ENCODE data around the gene C12orf75. TPM values are rescaled to one million over a fixed set of nuclear protein-coding genes. Genes with fewer than 3 reads are reported as not detected.

Gene C12orf75
- total and polyA plus RNA-seq, 2 of the 13 experiments (the other 11 are each of a cell fraction or from before 2014, with no cell fraction given) = 16.1 to 19.8 TPM

DNA sequence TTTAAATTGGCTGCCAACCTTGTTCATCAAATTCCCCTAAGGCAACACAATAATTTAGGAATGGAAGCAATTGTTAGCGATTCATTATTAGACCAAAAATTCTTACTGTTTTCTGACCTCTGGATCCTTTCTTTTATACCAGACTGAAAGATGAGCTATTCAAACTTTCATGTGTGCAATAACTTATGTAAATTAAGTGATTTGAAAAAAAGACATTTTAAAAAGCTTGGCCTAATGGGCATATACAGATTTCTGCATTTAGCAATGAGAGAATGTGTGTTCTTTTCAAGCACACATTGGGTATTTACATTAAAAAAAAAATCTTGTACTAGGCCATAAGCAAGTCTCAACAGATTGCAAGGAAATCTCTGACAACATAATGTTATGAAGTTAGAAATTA is 65.5 kb downstream of the C12orf75 start (continued):
- TF ChIP-seq, protein P1, sequence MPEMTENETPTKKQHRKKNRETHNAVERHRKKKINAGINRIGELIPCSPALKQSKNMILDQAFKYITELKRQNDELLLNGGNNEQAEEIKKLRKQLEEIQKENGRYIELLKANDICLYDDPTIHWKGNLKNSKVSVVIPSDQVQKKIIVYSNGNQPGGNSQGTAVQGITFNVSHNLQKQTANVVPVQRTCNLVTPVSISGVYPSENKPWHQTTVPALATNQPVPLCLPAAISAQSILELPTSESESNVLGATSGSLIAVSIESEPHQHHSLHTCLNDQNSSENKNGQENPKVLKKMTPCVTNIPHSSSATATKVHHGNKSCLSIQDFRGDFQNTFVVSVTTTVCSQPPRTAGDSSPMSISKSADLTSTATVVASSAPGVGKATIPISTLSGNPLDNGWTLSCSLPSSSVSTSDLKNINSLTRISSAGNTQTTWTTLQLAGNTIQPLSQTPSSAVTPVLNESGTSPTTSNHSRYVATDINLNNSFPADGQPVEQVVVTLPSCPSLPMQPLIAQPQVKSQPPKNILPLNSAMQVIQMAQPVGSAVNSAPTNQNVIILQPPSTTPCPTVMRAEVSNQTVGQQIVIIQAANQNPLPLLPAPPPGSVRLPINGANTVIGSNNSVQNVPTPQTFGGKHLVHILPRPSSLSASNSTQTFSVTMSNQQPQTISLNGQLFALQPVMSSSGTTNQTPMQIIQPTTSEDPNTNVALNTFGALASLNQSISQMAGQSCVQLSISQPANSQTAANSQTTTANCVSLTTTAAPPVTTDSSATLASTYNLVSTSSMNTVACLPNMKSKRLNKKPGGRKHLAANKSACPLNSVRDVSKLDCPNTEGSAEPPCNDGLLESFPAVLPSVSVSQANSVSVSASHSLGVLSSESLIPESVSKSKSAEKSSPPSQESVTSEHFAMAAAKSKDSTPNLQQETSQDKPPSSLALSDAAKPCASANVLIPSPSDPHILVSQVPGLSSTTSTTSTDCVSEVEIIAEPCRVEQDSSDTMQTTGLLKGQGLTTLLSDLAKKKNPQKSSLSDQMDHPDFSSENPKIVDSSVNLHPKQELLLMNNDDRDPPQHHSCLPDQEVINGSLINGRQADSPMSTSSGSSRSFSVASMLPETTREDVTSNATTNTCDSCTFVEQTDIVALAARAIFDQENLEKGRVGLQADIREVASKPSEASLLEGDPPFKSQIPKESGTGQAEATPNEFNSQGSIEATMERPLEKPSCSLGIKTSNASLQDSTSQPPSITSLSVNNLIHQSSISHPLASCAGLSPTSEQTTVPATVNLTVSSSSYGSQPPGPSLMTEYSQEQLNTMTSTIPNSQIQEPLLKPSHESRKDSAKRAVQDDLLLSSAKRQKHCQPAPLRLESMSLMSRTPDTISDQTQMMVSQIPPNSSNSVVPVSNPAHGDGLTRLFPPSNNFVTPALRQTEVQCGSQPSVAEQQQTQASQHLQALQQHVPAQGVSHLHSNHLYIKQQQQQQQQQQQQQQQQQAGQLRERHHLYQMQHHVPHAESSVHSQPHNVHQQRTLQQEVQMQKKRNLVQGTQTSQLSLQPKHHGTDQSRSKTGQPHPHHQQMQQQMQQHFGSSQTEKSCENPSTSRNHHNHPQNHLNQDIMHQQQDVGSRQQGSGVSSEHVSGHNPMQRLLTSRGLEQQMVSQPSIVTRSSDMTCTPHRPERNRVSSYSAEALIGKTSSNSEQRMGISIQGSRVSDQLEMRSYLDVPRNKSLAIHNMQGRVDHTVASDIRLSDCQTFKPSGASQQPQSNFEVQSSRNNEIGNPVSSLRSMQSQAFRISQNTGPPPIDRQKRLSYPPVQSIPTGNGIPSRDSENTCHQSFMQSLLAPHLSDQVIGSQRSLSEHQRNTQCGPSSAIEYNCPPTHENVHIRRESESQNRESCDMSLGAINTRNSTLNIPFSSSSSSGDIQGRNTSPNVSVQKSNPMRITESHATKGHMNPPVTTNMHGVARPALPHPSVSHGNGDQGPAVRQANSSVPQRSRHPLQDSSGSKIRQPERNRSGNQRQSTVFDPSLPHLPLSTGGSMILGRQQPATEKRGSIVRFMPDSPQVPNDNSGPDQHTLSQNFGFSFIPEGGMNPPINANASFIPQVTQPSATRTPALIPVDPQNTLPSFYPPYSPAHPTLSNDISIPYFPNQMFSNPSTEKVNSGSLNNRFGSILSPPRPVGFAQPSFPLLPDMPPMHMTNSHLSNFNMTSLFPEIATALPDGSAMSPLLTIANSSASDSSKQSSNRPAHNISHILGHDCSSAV (CRISPR knock-in tag; IDR thresholded peaks at IDR 0.05; ENCODE audit: borderline replicate concordance) = no peak

DNA sequence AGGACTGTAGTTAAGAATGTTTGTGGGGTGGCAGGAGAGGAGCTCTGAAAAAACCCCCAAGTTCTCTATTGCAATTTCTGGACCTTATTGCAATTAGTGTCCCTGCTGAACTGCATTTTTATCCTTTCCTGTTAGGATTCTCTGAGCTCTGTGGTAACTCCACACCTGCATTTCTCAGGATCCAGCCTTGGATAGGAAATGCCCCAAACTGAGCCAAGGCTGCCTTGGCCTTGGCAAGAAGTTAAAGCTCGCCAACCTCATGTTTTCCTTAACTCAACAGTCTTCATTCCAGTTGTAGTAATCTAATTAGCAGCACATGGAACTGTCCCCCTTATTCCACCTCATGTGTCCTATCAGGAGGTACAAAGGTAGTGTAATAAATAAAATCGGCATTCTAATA is 66.5 kb downstream of the C12orf75 start:
- Histone ChIP-seq H3K27me3 (ENCODE audit: control insufficient read depth in 1 of 2, insufficient read depth in 2 of 2, low read length in 2 of 2) (no peaks in the 10 kb centered on the region), H4K20me1 (ENCODE audit: insufficient read depth, low read length) (no peaks in the 10 kb centered on the region), H3K36me3 (replicated peaks in 1 of 2; ENCODE audit: control insufficient read depth in 1 of 2, insufficient read depth in 2 of 2, low read length in 2 of 2) (no peaks in the 10 kb centered on the region), H3K4me1 (ENCODE audit: insufficient read depth, low read length) (peaks cover 12% of the 10 kb centered on the region), H3K9me3 (ENCODE audit: low read length) (peaks cover 11% of the 10 kb centered on the region; the same call in 1 of the 2 replicates), H3K79me2 (ENCODE audit: insufficient read depth, low read length) (no peaks in the 10 kb centered on the region), H3K4me2 (ENCODE audit: low read depth, low read length) (no peak overlapping the region), H3K9ac (ENCODE audit: insufficient read depth, low read depth, low read length) (no peak overlapping the region), H2AFZ (ENCODE audit: low read length) (no peak overlapping the region), H3K4me3 (replicated peaks in 1 of 3; ENCODE audit: insufficient read depth in 1 of 3, low read depth in 2 of 3, low read length in 3 of 3) (no peak overlapping the region), H3K27ac (ENCODE audit: extremely low read length, insufficient read depth, low read length) (no peak overlapping the region)
- WGBS (ENCODE audit: low lambda C conversion rate) = 54% methylated on average over 2 of the region's 2 CpGs
- no peak for FAIRE-seq
- in situ Hi-C loops (cut with HindIII; ENCODE audit: extremely low pct_ligation_motif_present, low pct_unique_long_range_greater_than_20kb) (loop anchor here (25.0 kb wide), 1 partner anchor 410 kb away; the partner anchor contains the start of gene NOPCHAP1), intact Hi-C loops (cut with micrococcal nuclease; ENCODE audit: unreplicated experiment) (no loop called here)
- no TSS peak for BruUV-seq (replicated peaks)
- no peak for DNase-seq (ENCODE audit: low spot score)
- ChIA-PET POLR2A (no interaction called here), CTCF (ENCODE audit: low intra/inter-chr PET ratio, low total read pairs) (no interaction called here)
- ATAC-seq = no peak
- no peak for TF ChIP-seq GTF2F1 (IDR thresholded peaks at IDR 0.05; ENCODE audit: low read length)
- TF ChIP-seq, protein P2, sequence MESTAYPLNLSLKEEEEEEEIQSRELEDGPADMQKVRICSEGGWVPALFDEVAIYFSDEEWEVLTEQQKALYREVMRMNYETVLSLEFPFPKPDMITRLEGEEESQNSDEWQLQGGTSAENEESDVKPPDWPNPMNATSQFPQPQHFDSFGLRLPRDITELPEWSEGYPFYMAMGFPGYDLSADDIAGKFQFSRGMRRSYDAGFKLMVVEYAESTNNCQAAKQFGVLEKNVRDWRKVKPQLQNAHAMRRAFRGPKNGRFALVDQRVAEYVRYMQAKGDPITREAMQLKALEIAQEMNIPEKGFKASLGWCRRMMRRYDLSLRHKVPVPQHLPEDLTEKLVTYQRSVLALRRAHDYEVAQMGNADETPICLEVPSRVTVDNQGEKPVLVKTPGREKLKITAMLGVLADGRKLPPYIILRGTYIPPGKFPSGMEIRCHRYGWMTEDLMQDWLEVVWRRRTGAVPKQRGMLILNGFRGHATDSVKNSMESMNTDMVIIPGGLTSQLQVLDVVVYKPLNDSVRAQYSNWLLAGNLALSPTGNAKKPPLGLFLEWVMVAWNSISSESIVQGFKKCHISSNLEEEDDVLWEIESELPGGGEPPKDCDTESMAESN (CRISPR knock-in tag; conservative IDR thresholded peaks at IDR 0.05) = no peak
- TF ChIP-seq MTA3 (CRISPR knock-in tag; IDR thresholded peaks at IDR 0.05) = no peak
- no peak for TF ChIP-seq SMAD9 (CRISPR knock-in tag; IDR thresholded peaks at IDR 0.05)
- no peak for TF ChIP-seq GTF3A (CRISPR knock-in tag; conservative IDR thresholded peaks at IDR 0.05)
- no peak for TF ChIP-seq FOXM1 (CRISPR knock-in tag; IDR thresholded peaks at IDR 0.05)
- no peak for TF ChIP-seq REXO4 (CRISPR knock-in tag; IDR thresholded peaks at IDR 0.05; ENCODE audit: borderline replicate concordance)
- TF ChIP-seq, protein P3, sequence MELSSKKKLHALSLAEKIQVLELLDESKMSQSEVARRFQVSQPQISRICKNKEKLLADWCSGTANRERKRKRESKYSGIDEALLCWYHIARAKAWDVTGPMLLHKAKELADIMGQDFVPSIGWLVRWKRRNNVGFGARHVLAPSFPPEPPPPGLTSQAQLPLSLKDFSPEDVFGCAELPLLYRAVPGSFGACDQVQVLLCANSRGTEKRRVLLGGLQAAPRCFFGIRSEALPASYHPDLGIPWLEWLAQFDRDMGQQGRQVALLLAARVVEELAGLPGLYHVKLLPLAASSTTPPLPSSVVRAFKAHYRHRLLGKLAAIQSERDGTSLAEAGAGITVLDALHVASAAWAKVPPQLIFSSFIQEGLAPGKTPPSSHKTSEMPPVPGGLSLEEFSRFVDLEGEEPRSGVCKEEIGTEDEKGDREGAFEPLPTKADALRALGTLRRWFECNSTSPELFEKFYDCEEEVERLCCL (CRISPR knock-in tag; IDR thresholded peaks at IDR 0.05; ENCODE audit: borderline replicate concordance) = no peak
- no peak for TF ChIP-seq NR1H2 (CRISPR knock-in tag; IDR thresholded peaks at IDR 0.05; ENCODE audit: borderline replicate concordance, low read depth)
- TF ChIP-seq ZFP90 (CRISPR knock-in tag; IDR thresholded peaks at IDR 0.05; ENCODE audit: borderline replicate concordance) = no peak
- no peak for TF ChIP-seq SNAPC2 (CRISPR knock-in tag; IDR thresholded peaks at IDR 0.05)
- no peak for TF ChIP-seq ZNF530 (CRISPR knock-in tag; IDR thresholded peaks at IDR 0.05; ENCODE audit: low read depth)

Data from HepG2 (cell line).